H9 (cell line): Measurements from ENCODE around the gene SLC26A5. TPM values are rescaled to one million over a fixed set of nuclear protein-coding genes. Genes with fewer than 3 reads are reported as not detected.
A peak's percentile ranks its signal among the peaks of the same experiment; 100 is the strongest.

Source experiments
- DNase-seq: peaks from one replicate; pipeline ENCODE4 v3.0.0-alpha.2; 2017
- H2AFZ ChIP-seq: one replicate; pipeline ENCODE4 v1.6.1; 2013; ENCODE audit warnings: mild to moderate bottlenecking, low read length, control low read depth, moderate library complexity
- H2AK5ac ChIP-seq: 2 replicates; pipeline ENCODE4 v1.6.1; 2013; ENCODE audit warnings: low read length, control low read depth, mixed read lengths; ENCODE audit not compliant: insufficient read length
- H2BK120ac ChIP-seq: one replicate; pipeline ENCODE4 v1.6.1; 2013; ENCODE audit warnings: low read depth, mild to moderate bottlenecking, low read length, control low read depth, inconsistent platforms; ENCODE audit not compliant: poor library complexity, severe bottlenecking
- H2BK12ac ChIP-seq: 2 replicates; pipeline ENCODE4 v1.6.1; 2013; ENCODE audit warnings: low read length, control low read depth, mixed read lengths, low read depth; ENCODE audit not compliant: insufficient read length
- H2BK15ac ChIP-seq: 2 replicates; pipeline ENCODE4 v1.6.1; 2013; ENCODE audit warnings: low read depth, low read length, control low read depth
- H2BK20ac ChIP-seq: one replicate; pipeline ENCODE4 v1.6.1; 2013; ENCODE audit warnings: low read depth, mild to moderate bottlenecking, low read length, control low read depth, inconsistent platforms; ENCODE audit not compliant: poor library complexity, severe bottlenecking
- H2BK5ac ChIP-seq: 2 replicates; pipeline ENCODE4 v1.6.1; 2013; ENCODE audit warnings: low read length, control low read depth, mixed read lengths; ENCODE audit not compliant: insufficient read length
- H3K14ac ChIP-seq: 2 replicates; pipeline ENCODE4 v1.6.1; 2013; ENCODE audit warnings: low read length, control low read depth; ENCODE audit not compliant: insufficient read depth
- H3K18ac ChIP-seq: 2 replicates; pipeline ENCODE4 v1.6.1; 2013; ENCODE audit warnings: low read depth, mild to moderate bottlenecking, mixed read lengths, low read length, control low read depth; ENCODE audit not compliant: insufficient read length
- H3K23ac ChIP-seq: 2 replicates; pipeline ENCODE4 v1.6.1; 2013; ENCODE audit warnings: low read length, control low read depth, mixed read lengths, low read depth; ENCODE audit not compliant: insufficient read length
- H3K23me2 ChIP-seq: 2 replicates; pipeline ENCODE4 v1.6.1; 2013; ENCODE audit warnings: low read depth, mild to moderate bottlenecking, mixed read lengths, low read length, control low read depth; ENCODE audit not compliant: insufficient read length, poor library complexity, severe bottlenecking
- H3K27ac ChIP-seq: 2 replicates; pipeline ENCODE4 v1.5.1; 2013; ENCODE audit warnings: low read length, control low read depth, mixed read lengths, low read depth; ENCODE audit not compliant: insufficient read length
- H3K27me3 ChIP-seq: 2 replicates; pipeline ENCODE4 v1.6.1; 2013; ENCODE audit warnings: low read length, control low read depth, inconsistent platforms; ENCODE audit not compliant: insufficient read depth
- H3K4ac ChIP-seq: 2 replicates; pipeline ENCODE4 v1.6.1; 2013; ENCODE audit warnings: low read depth, mild to moderate bottlenecking, control low read depth, inconsistent platforms, low read length, moderate library complexity
- H3K4me1 ChIP-seq: 2 replicates; pipeline ENCODE4 v1.6.1; 2013; ENCODE audit warnings: low read length, control low read depth, inconsistent platforms; ENCODE audit not compliant: insufficient read depth
- H3K4me2 ChIP-seq: 2 replicates; pipeline ENCODE4 v1.6.1; 2013; ENCODE audit warnings: low read length, control low read depth, mixed read lengths; ENCODE audit not compliant: insufficient read length, insufficient read depth
- H3K56ac ChIP-seq: 2 replicates; pipeline ENCODE4 v1.6.1; 2013; ENCODE audit warnings: low read depth, mild to moderate bottlenecking, mixed read lengths, low read length, control low read depth; ENCODE audit not compliant: insufficient read length
- H3K79me1 ChIP-seq: 2 replicates; pipeline ENCODE4 v1.6.1; 2013; ENCODE audit warnings: low read depth, mild to moderate bottlenecking, moderate library complexity, low read length, control low read depth, inconsistent platforms; ENCODE audit not compliant: insufficient read depth, poor library complexity, severe bottlenecking
- H3K79me2 ChIP-seq: 2 replicates; pipeline ENCODE4 v1.6.1; 2013; ENCODE audit warnings: low read length, control low read depth, inconsistent platforms; ENCODE audit not compliant: insufficient read depth
- H3K9ac ChIP-seq: 2 replicates; pipeline ENCODE4 v1.6.1; 2013; ENCODE audit warnings: low read length, control low read depth, mixed read lengths; ENCODE audit not compliant: insufficient read length; ENCODE audit errors: extremely low read depth
- H3K9me3 ChIP-seq: one replicate; pipeline ENCODE4 v1.6.1; 2013; ENCODE audit warnings: low read depth, low read length, inconsistent platforms; ENCODE audit not compliant: control insufficient read depth
- H3T11ph ChIP-seq: one replicate; pipeline ENCODE4 v1.6.1; 2013; ENCODE audit warnings: mild to moderate bottlenecking, low read length, control low read depth, inconsistent platforms
- H4K20me1 ChIP-seq: one replicate; pipeline ENCODE4 v1.6.1; 2013; ENCODE audit not compliant: control insufficient read depth, insufficient read length, insufficient read depth
- H4K5ac ChIP-seq: 2 replicates; pipeline ENCODE4 v1.6.1; 2013; ENCODE audit warnings: low read depth, mild to moderate bottlenecking, mixed read lengths, low read length, control low read depth; ENCODE audit not compliant: insufficient read length
- H4K8ac ChIP-seq: replicated peaks from 2 replicates; pipeline ENCODE4 v1.6.1; 2013; ENCODE audit warnings: low read length, control low read depth, mixed read lengths, low read depth; ENCODE audit not compliant: insufficient read length
- H4K91ac ChIP-seq: 2 replicates; pipeline ENCODE4 v1.6.1; 2013; ENCODE audit warnings: low read depth, mild to moderate bottlenecking, moderate library complexity, mixed read lengths, low read length, control low read depth; ENCODE audit not compliant: insufficient read length
- H3K27ac Mint-ChIP-seq, 3 experiments: 2 replicates in 2 of 3; 3 replicates in 1 of 3; pipeline ENCODE4 v1.8.0; 2020 to 2021; ENCODE audit warnings: mixed read lengths in 3 of 3, mild to moderate bottlenecking in 1 of 3, moderate library complexity in 1 of 3
- H3K27me3 Mint-ChIP-seq: 2 replicates; pipeline ENCODE4 v1.8.0; 2021; ENCODE audit warnings: low read depth, mild to moderate bottlenecking, moderate library complexity, mixed read lengths
- H3K36me3 Mint-ChIP-seq, 3 experiments: 2 replicates in 2 of 3; 3 replicates in 1 of 3; pipeline ENCODE4 v1.8.0; 2020 to 2021; ENCODE audit warnings: low read depth in 3 of 3, mixed read lengths in 3 of 3; ENCODE audit not compliant: insufficient read depth in 1 of 3
- H3K4me1 Mint-ChIP-seq, 2 experiments: 2 replicates each; pipeline ENCODE4 v1.8.0; 2020; ENCODE audit warnings: mixed read lengths in 2 of 2
- H3K4me3 Mint-ChIP-seq, 2 experiments: 2 replicates in 1 of 2; 3 replicates in 1 of 2; pipeline ENCODE4 v1.8.0; 2020 to 2021; ENCODE audit warnings: mild to moderate bottlenecking in 2 of 2, mixed read lengths in 2 of 2, moderate library complexity in 1 of 2
- H3K9me3 Mint-ChIP-seq, 2 experiments: 2 replicates in 1 of 2; 3 replicates in 1 of 2; pipeline ENCODE4 v1.8.0; 2020; ENCODE audit warnings: mild to moderate bottlenecking in 2 of 2, mixed read lengths in 2 of 2, moderate library complexity in 1 of 2
- CTCF ChIP-seq: fragments of 200-600 bp; sonication (generic); conservative IDR thresholded peaks from 3 replicates; pipeline ENCODE4 v1.8.0; 2021; ENCODE audit warnings: antibody characterized with exemption, mild to moderate bottlenecking
- WGBS: extraction: QIAGEN DNeasy Blood & Tissue Kit; methylation state at CpG from one replicate; pipeline ENCODE4 v1.1.7; 2013; ENCODE audit warnings: missing lambda C conversion rate, low lambda C conversion rate, mixed read lengths; ENCODE audit not compliant: insufficient read length; ENCODE audit errors: extremely low coverage; 5-methylcytosine and 5-hydroxymethylcytosine counted together
- total RNA-seq: library from RNA; stranded (reverse); gene quantifications from 2 replicates; pipeline ENCODE4 v1.2.1, GENCODE V29; 2021

The SLC26A5 gene
- total RNA-seq, 1 experiment from 2014 or later = not detected

GRCh38 chr7:103445228-103446048 is 569 bp downstream of the SLC26A5 start:
- H3K27me3 Mint-ChIP-seq = peaks cover 84% of the 10 kb centered on the region
- H3K4me2 ChIP-seq = peak overlapping the region; percentile 39
- H3K4me1 Mint-ChIP-seq = peaks cover 15 to 16% of the 10 kb centered on the region in 2 experiments
- no peak overlapping the region for H4K8ac ChIP-seq
- no peak overlapping the region for H2AFZ ChIP-seq
- no peak overlapping the region for H2AK5ac ChIP-seq
- no peak overlapping the region for H3K9ac ChIP-seq
- no peak overlapping the region for H3K27ac ChIP-seq
- H2BK12ac ChIP-seq = no peak overlapping the region
- TF ChIP-seq CTCF = no peak
- H3T11ph ChIP-seq = no peak overlapping the region
- no peak overlapping the region for H3K56ac ChIP-seq
- no CpG with 5 or more reads among the region's 48 CpGs for WGBS
- DNase-seq = peak; percentile 62
- H4K91ac ChIP-seq = no peak overlapping the region
- peaks cover 4% of the 10 kb centered on the region for H4K20me1 ChIP-seq
- no peak overlapping the region for H3K4ac ChIP-seq
- H4K5ac ChIP-seq = no peak overlapping the region
- H3K18ac ChIP-seq = no peak overlapping the region
- peaks cover 8% of the 10 kb centered on the region for H3K23me2 ChIP-seq
- H3K4me3 Mint-ChIP-seq = peak overlapping the region; percentile 60 to 84
- H3K9me3 ChIP-seq = no peaks in the 10 kb centered on the region
- H3K4me1 ChIP-seq = no peaks in the 10 kb centered on the region
- H2BK120ac ChIP-seq = no peak overlapping the region
- no peak overlapping the region for H2BK20ac ChIP-seq
- H2BK15ac ChIP-seq = no peak overlapping the region
- no peak overlapping the region for H3K23ac ChIP-seq
- H3K27ac Mint-ChIP-seq = no peak overlapping the region
- no peak overlapping the region for H3K14ac ChIP-seq
- no peaks in the 10 kb centered on the region for H3K36me3 Mint-ChIP-seq
- H3K27me3 ChIP-seq = peaks cover 3% of the 10 kb centered on the region; the same call in 1 of the 2 replicates
- no peaks in the 10 kb centered on the region for H3K79me2 ChIP-seq
- no peak overlapping the region for H2BK5ac ChIP-seq
- H3K79me1 ChIP-seq = no peaks in the 10 kb centered on the region
- no peaks in the 10 kb centered on the region for H3K9me3 Mint-ChIP-seq
